Head of caudate nucleus (tissue), 42 donors: ENCODE results near the gene FN1.
"Not testable (repeated sequence)": the region's sequence is repeated elsewhere in the genome, so short reads cannot be mapped to it uniquely, and the experiment has no call there.

ENCODE experiments used
- DNase-seq, 42 donors: peaks; one replicate each; pipeline versions ENCODE4 v3.0.0 to v3.0.0-alpha.2; 2020 to 2021; ENCODE audit warnings: mixed read lengths in 7 of 42
- intact Hi-C: fragments of 100-400 bp; cut with DNase I; formaldehyde crosslinking; loops from one replicate; pipeline ENCODE4 v1.15.0; 2022

The FN1 gene

DNA sequence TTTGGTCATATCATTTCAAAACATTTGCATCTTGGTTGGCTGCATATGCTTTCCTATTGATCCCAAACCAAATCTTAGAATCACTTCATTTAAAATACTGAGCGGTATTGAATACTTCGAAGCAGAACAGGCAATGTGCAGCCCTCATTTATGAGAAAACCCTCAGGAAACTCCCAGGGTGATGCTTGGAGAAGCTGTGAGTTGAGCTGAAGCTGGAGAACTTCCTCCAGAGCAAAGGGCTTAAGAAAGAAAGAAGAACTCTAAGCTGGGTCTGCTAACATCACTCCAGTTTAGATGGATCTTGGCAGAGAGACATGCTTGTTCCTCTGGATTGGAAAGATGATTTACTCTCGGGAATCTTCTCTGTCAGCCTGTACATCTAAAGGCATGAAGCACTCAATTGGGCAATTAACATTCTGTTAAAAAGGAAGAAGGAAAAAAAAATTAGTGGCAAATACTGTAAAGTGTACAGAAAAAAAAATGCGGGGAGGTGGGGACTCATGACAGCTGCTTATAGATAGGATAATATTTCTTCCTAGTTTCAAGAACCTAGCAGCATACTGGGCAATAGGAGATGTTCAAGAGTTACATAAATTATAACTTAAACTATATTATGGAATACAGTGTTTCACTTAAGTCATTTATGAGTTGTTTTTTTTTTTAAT, 74.5 kb downstream of the FN1 start:
- intact Hi-C loops = no loop called here
- DNase-seq = no peak

DNA sequence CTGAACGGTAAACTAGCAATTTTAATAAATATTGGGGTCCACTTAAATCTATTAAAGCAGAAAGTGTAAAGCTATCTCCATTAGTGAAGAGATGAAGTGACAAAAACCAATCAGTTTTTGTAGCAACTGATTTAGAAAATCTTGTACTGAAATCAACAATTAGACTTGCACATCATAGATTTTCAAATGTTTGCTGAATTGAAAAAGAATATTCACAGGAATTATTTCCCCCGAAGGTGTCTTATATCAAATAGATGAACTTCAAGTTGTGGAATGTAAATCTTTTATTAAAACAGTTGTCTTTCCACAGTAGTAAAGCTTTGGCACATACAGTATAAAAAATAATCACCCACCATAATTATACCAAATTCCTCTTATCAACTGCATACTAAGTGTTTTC, 75.3 kb downstream of the FN1 start:
- no peak for DNase-seq
- intact Hi-C loops = no loop called here

DNA sequence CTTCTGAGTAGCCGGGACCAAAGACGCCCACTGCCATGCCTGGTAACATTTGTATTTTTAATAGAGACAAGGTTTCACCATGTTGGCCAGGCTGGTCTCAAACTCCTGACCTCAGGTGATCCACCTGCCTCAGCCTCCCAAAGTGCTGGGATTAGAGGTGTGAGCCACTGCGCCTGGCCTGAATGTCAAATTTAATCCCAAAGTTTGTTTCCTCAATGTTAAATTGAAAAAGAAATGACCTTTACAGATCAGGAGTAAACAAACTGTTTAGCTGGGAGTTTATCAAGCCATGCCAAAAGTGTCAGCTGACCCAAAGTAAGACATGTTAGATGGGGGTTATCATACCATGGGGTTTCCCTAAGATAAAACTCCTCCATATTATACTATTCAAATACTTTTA, 75.8 kb downstream of the FN1 start:
- intact Hi-C loops = not testable (repeated sequence)

GRCh38 chr2:215359576-215359922, 76.3 kb downstream of the FN1 start:
- no peak for DNase-seq
- intact Hi-C loops = no loop called here

More for the DNA sequence above, 75.8 kb downstream of the FN1 start:
- DNase-seq = not testable (repeated sequence)

- intact Hi-C loops = no loop called here
Observed at GRCh38 chr2:215358891-215359575, 76.8 kb downstream of the FN1 start.

DNA sequence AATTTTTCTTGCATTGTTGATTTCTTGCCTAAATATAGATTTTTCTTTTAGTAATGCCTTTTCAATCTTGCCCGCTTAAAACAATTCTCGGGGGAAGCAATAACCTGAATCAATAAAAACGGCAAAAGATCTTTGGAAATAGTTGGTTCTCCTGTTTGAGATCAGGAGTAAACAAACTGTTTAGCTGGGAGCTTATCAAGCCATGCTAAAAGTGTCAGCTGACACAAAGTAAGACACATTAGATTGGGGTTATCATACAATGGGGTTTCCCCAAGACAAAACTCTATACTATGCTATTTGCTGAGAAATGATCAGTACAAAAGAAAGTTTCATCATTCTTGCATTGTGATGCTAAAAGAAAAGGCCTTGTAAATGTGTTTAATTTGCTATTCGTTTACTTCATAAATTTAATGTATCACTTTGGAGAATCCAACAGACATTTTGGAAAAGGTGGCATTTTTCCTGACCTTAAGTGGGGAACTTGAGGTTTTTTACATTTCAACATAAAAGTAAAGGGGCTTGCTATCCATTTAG, 77.5 kb downstream of the FN1 start:
- DNase-seq = no peak
- intact Hi-C loops = no loop called here

More at GRCh38 chr2:215358891-215359575, 76.8 kb downstream of the FN1 start:
- no peak for DNase-seq

DNA sequence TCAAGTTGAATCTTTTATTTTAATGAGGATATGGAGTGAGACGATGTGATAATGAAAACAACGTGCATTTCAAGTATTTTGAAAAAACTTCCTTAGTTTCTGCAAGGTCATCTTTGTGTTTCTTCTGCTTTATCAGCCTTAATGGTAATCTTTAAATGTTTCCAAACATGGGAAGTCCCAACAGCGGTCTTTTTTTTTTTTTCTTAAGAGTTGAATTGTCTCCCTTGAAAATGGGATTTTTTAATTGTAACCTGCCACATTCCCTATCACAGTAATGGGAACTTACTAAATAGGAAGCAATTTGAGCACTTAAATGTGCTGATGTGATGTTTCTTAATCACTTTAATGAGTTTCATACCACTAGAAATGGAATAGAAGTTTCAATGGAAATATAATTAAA, 78.2 kb downstream of the FN1 start:
- intact Hi-C loops = no loop called here
- DNase-seq = no peak

DNA sequence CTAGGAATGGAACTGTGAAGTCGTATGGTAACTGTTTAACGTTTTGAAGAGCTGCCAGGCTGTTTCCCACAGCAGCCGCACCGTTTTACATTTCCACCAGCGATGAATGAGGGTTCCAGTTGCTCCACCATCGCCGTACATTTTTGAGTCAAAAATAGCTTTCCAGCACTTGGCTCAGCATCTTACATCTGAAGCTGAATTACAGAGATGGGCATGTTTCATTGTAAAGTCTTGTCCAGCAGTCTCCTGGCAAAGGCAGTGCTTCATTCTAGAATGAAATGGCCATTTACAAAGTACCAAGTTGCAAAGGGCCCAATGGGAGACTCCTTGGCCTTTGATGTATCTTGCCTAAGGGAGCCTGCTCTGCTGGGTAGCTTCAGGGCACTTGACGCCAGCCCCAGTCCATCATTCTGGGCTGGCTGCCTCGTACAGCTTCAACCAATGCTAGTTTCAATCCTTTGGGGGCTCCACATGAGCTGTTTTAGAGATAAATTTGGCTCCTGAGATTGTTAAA, 78.9 kb downstream of the FN1 start:
- no peak for DNase-seq
- intact Hi-C loops = no loop called here

GRCh38 chr2:215356334-215356947, 79.4 kb downstream of the FN1 start:
- no peak for DNase-seq
- intact Hi-C loops = no loop called here

DNA sequence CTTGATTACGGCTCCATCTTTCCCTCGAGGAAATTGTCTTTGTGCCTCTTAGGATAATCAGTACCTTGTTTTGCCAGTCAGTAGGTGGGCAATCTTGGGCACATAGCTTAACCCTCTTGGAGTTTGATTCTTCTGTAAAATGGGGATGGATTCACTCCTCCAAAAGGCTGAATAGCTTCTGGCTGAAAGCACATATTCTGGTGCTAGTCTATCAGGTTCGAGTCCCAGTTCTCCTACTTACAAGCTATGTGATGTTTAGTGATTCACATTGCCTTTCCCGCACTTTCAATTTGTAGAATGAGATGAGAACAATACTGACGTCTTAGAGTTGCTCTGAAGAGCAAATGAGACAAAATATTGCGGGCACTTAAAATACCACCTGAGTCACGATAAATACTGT, 80.1 kb downstream of the FN1 start:
- intact Hi-C loops = no loop called here
- no peak for DNase-seq

- intact Hi-C loops = no loop called here
- no peak for DNase-seq
Observed at GRCh38 chr2:215354771-215355695, 80.8 kb downstream of the FN1 start.

GRCh38 chr2:215352602-215353001, 83.3 kb downstream of the FN1 start:
- DNase-seq = no peak
- intact Hi-C loops = no loop called here

DNA sequence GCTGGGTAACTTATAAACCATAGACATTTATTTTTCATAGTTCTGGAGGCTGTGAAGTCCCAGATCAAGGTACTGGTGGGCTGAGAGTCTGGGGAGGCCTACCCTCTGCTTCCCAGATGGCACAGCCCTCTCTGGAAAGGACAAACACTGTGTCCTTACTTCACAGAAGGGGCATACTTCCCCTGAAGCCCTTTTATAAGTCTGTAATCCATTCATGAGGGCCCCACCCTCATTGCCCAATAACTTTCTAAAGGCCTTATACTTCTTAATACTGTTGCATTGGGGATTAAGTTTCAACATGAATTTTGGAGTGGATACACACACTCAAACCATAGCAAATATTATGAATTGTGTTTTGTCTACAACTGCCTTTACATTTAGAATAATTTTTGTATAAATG, 88.0 kb downstream of the FN1 start:
- intact Hi-C loops = no loop called here
- no peak for DNase-seq

- no peak for DNase-seq
- intact Hi-C loops = no loop called here
Observed at GRCh38 chr2:215338883-215339679, 96.8 kb downstream of the FN1 start.

- intact Hi-C loops = no loop called here
- DNase-seq = no peak
Observed at GRCh38 chr2:215332872-215333595, 102.8 kb downstream of the FN1 start.

- no peak for DNase-seq
- intact Hi-C loops = no loop called here
Observed at GRCh38 chr2:215328066-215328465, 107.8 kb downstream of the FN1 start.

- intact Hi-C loops = no loop called here
- no peak for DNase-seq
Observed at GRCh38 chr2:215324811-215325210, 111.1 kb downstream of the FN1 start.

DNA sequence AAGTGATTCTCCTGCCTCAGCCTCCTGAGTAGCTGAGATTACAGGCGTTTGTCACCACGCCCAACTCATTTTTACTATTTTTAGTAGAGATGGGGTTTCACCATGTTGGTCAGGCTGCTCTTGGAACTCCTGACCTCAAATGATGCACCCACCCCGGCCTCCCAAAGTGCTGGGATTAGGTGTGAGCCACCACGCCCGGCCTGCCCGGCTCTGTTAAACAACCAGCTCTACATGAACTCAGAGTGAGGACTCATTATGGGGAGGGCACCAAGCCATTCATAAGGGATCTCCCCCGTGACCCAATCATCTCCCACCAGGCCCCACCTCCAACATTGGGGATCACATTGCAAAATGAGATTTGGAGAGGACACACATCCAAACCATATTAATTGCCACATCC, 115.2 kb downstream of the FN1 start:
- intact Hi-C loops = no loop called here
- DNase-seq = no peak
